Tibial nerve (tissue), 4 donors: ENCODE results near the gene GTF3C4.

Source experiments
- EP300 ChIP-seq, 2 donors: sonication (generic); formaldehyde crosslinking; IDR thresholded peaks; one replicate each; pipeline ENCODE4 v1.6.1; 2017; ENCODE audit warnings: antibody characterized with exemption in 2 of 2, mild to moderate bottlenecking in 1 of 2
- POLR2A ChIP-seq, 2 donors: fragments of 450-650 bp; IDR thresholded peaks; one replicate each; pipeline ENCODE4 v1.6.1; 2017; ENCODE audit warnings: antibody characterized with exemption in 2 of 2, mild to moderate bottlenecking in 2 of 2, moderate library complexity in 2 of 2
- TF ChIP-seq, protein P1 (sequence below), 5 experiments: fragments of 200-600 bp in 3 of 5; fragments of 450-650 bp in 2 of 5; sonication (generic) in 3 of 5; IDR thresholded peaks; one replicate each; pipeline ENCODE4 v1.5.1; 2016 to 2019; ENCODE audit warnings: antibody characterized with exemption in 5 of 5, mild to moderate bottlenecking in 3 of 5, moderate library complexity in 2 of 5

DNA sequence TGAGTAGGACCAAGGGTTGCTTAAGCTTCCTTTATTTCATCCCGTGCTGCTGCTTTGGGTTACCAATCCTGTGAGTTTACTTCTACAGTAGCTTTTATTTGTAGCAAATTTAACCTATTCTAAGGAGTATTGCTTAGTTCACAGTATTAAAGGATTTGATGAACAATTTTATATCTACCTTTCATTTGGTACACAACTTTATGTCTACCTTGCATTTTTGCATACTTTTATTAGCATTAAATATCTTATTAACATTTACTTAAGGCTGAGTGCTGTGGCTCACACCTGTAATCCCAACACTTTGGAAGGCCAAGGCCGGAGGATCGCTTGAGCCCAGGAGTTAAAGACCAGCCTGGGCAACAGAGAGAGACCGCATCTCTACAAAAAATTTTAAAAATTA lies 4.2 kb downstream of the GTF3C4 start:
- TF ChIP-seq, protein P1, sequence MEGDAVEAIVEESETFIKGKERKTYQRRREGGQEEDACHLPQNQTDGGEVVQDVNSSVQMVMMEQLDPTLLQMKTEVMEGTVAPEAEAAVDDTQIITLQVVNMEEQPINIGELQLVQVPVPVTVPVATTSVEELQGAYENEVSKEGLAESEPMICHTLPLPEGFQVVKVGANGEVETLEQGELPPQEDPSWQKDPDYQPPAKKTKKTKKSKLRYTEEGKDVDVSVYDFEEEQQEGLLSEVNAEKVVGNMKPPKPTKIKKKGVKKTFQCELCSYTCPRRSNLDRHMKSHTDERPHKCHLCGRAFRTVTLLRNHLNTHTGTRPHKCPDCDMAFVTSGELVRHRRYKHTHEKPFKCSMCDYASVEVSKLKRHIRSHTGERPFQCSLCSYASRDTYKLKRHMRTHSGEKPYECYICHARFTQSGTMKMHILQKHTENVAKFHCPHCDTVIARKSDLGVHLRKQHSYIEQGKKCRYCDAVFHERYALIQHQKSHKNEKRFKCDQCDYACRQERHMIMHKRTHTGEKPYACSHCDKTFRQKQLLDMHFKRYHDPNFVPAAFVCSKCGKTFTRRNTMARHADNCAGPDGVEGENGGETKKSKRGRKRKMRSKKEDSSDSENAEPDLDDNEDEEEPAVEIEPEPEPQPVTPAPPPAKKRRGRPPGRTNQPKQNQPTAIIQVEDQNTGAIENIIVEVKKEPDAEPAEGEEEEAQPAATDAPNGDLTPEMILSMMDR (IDR thresholded peaks at IDR 0.05), result no peak
- TF ChIP-seq POLR2A (IDR thresholded peaks at IDR 0.05), result no peak
- no peak for TF ChIP-seq EP300 (IDR thresholded peaks at IDR 0.05)
